K562 (cell line): ENCODE results near the gene ZMAT2. TPM values are rescaled to one million over a fixed set of nuclear protein-coding genes. Genes with fewer than 3 reads are reported as not detected.

ENCODE experiments used
- ARNT ChIP-seq, 2 experiments: fragments of 450-650 bp; IDR thresholded peaks; 2 replicates each; pipeline ENCODE4 v1.6.1; 2016; ENCODE audit warnings: mild to moderate bottlenecking in 1 of 2
- CSDE1 ChIP-seq, 2 experiments: fragments of 450-650 bp; IDR thresholded peaks; 2 replicates each; pipeline ENCODE4 v1.6.1; 2016; ENCODE audit warnings: mild to moderate bottlenecking in 1 of 2
- DMBX1 ChIP-seq: fragments of 250-450 bp; sonication (Bioruptor Pico); IDR thresholded peaks from 2 replicates; pipeline ENCODE4 v1.8.0; 2022; ENCODE audit warnings: inconsistent platforms, mild to moderate bottlenecking, moderate library complexity, borderline replicate concordance
- DNMT1 ChIP-seq: fragments of 450-650 bp; IDR thresholded peaks from 2 replicates; pipeline ENCODE4 v1.6.1; 2016; ENCODE audit warnings: antibody characterized with exemption, mild to moderate bottlenecking
- FOXA3 ChIP-seq, 2 experiments: fragments of 450-650 bp in 1 of 2; sonication (generic) in 1 of 2; formaldehyde crosslinking; IDR thresholded peaks in 1 of 2; conservative IDR thresholded peaks in 1 of 2; 2 replicates each; pipeline versions ENCODE4 v1.4.0 to v1.8.0; 2020 to 2022; ENCODE audit warnings: mild to moderate bottlenecking in 2 of 2, missing genetic modification reagents in 1 of 2
- KLF13 ChIP-seq: fragments of 450-650 bp; IDR thresholded peaks from 2 replicates; pipeline ENCODE4 v1.6.1; 2016; ENCODE audit warnings: missing genetic modification characterization, low read depth, mild to moderate bottlenecking, missing compliant biosample characterization, moderate library complexity, borderline replicate concordance
- LCOR ChIP-seq: sonication (generic); formaldehyde crosslinking; IDR thresholded peaks from 2 replicates; pipeline ENCODE4 v1.8.0; 2022; ENCODE audit warnings: mild to moderate bottlenecking, missing genetic modification reagents
- MXD1 ChIP-seq: fragments of 250-450 bp; sonication (Bioruptor Pico); IDR thresholded peaks from 2 replicates; pipeline ENCODE4 v1.8.0; 2021; ENCODE audit warnings: borderline replicate concordance, mild to moderate bottlenecking, moderate library complexity; ENCODE audit not compliant: poor library complexity, severe bottlenecking
- MXI1 ChIP-seq: IDR thresholded peaks from 2 replicates; pipeline ENCODE4 v1.6.1; 2011; ENCODE audit warnings: low read depth, mild to moderate bottlenecking, improper control_type of control experiment, low read length
- NCOA2 ChIP-seq, 2 experiments: fragments of 450-650 bp; IDR thresholded peaks; 2 replicates each; pipeline ENCODE4 v1.6.1; 2018; ENCODE audit warnings: mild to moderate bottlenecking in 2 of 2, moderate library complexity in 1 of 2; ENCODE audit not compliant: partially characterized antibody in 2 of 2
- NFE2L1 ChIP-seq: fragments of 450-650 bp; IDR thresholded peaks from 2 replicates; pipeline ENCODE4 v1.6.1; 2016; ENCODE audit warnings: missing genetic modification characterization, low read depth, mild to moderate bottlenecking, missing compliant biosample characterization, moderate library complexity, borderline replicate concordance
- POLR2B ChIP-seq: fragments of 450-650 bp; IDR thresholded peaks from 2 replicates; pipeline ENCODE4 v1.6.1; 2018; ENCODE audit warnings: low read depth; ENCODE audit not compliant: partially characterized antibody
- SIX5 ChIP-seq, 2 experiments: IDR thresholded peaks; 2 replicates each; pipeline ENCODE4 v1.6.1; 2011; ENCODE audit warnings: low read length in 2 of 2, borderline replicate concordance in 1 of 2, low read depth in 1 of 2, mild to moderate bottlenecking in 1 of 2, moderate library complexity in 1 of 2; ENCODE audit not compliant: insufficient read depth in 1 of 2
- TAF9B ChIP-seq: fragments of 450-650 bp; IDR thresholded peaks from 2 replicates; pipeline ENCODE4 v1.6.1; 2018; ENCODE audit warnings: mild to moderate bottlenecking; ENCODE audit not compliant: partially characterized antibody
- TCF7L2 ChIP-seq: fragments of 150-350 bp; IDR thresholded peaks from 2 replicates; pipeline ENCODE4 v1.6.1; 2016; ENCODE audit warnings: low read depth, mild to moderate bottlenecking, low read length, moderate library complexity
- ZBTB17 ChIP-seq: fragments of 450-650 bp; formaldehyde crosslinking; IDR thresholded peaks from 2 replicates; pipeline ENCODE4 v1.4.0; 2020; ENCODE audit warnings: mild to moderate bottlenecking
- ZC3H8 ChIP-seq: fragments of 450-650 bp; IDR thresholded peaks from 2 replicates; pipeline ENCODE4 v1.6.1; 2017
- ZNF3 ChIP-seq: fragments of 250-450 bp; sonication (Bioruptor Pico); IDR thresholded peaks from 2 replicates; pipeline ENCODE4 v1.5.0; 2021; ENCODE audit warnings: mild to moderate bottlenecking, moderate library complexity
- ZNF444 ChIP-seq: fragments of 250-450 bp; sonication (Bioruptor Pico); IDR thresholded peaks from 2 replicates; pipeline ENCODE4 v1.4.0; 2020; ENCODE audit warnings: mild to moderate bottlenecking, moderate library complexity
- ZNF561 ChIP-seq: fragments of 450-650 bp; formaldehyde crosslinking; conservative IDR thresholded peaks from 2 replicates; pipeline ENCODE4 v1.4.0; 2020; ENCODE audit warnings: mild to moderate bottlenecking, moderate library complexity
- polyA plus RNA-seq, 8 experiments: library from polyadenylated mRNA; depleted of rRNA in 4 of 8; stranded (reverse) in 5 of 8; unstranded in 3 of 8; fragments of >200 nt; fragmentation: Nextera tagmentation in 2 of 8; fragmentation: Illumina TruSeq in 1 of 8; extraction: Ambion mirVana in 2 of 8; extraction: Trizol in 1 of 8; gene quantifications; 2 replicates each; pipeline versions ENCODE4 v1.2.1 to v1.2.3, GENCODE V29; 2011 to 2014; ENCODE audit warnings: inconsistent platforms in 1 of 8, missing spikeins in 1 of 8
- total RNA-seq, 7 experiments: library from RNA; depleted of rRNA in 6 of 7; stranded (reverse); fragments of >200 nt in 6 of 7; fragmentation: Illumina TruSeq in 2 of 7; extraction: Trizol in 2 of 7; gene quantifications; 2 replicates each; pipeline versions ENCODE4 v1.2.1 to v1.2.3, GENCODE V29; 2011 to 2021; ENCODE audit warnings: low replicate concordance in 1 of 7
- TF ChIP-seq, protein P1 (sequence below), 3 experiments: fragments of 200-800 bp in 1 of 3; sonication (Bioruptor generic) in 1 of 3; sonication (generic) in 1 of 3; formaldehyde crosslinking in 1 of 3; IDR thresholded peaks; 2 replicates each; pipeline versions ENCODE4 v1.6.1 to v1.8.0; 2016 to 2022; ENCODE audit warnings: mild to moderate bottlenecking in 2 of 3, missing compliant biosample characterization in 2 of 3, missing genetic modification characterization in 2 of 3, missing genetic modification reagents in 1 of 3
- TF ChIP-seq, protein P2 (sequence below), 2 experiments: IDR thresholded peaks; 2 replicates each; pipeline ENCODE4 v1.6.1; 2012; ENCODE audit warnings: improper control_type of control experiment in 2 of 2, low read depth in 2 of 2, low read length in 2 of 2, borderline replicate concordance in 1 of 2

Gene ZMAT2
- total and polyA plus RNA-seq, 9 of the 15 experiments (the other 6 are each of a cell fraction or from before 2014, with no cell fraction given), result 44.2 to 101 (median 69.2) TPM

- TF ChIP-seq NCOA2 (IDR thresholded peaks at IDR 0.05; ENCODE audit: partially characterized antibody in 2 of 2), result no peak
- TF ChIP-seq MXI1, result 0 out of 2 replicates have a peak, but pooled peaks have one; percentile 63
- no peak for TF ChIP-seq KLF13
- no peak for TF ChIP-seq LCOR (CRISPR knock-in tag)
- no peak for TF ChIP-seq ZNF3 (CRISPR knock-in tag)
- TF ChIP-seq TAF9B, result peak; percentile 92
- no peak for TF ChIP-seq DMBX1 (CRISPR knock-in tag)
- no peak for TF ChIP-seq TCF7L2
- TF ChIP-seq ZNF444 (CRISPR knock-in tag), result no peak
- TF ChIP-seq, protein P1, sequence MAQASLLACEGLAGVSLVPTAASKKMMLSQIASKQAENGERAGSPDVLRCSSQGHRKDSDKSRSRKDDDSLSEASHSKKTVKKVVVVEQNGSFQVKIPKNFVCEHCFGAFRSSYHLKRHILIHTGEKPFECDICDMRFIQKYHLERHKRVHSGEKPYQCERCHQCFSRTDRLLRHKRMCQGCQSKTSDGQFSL (CRISPR knock-in tag; IDR thresholded peaks at IDR 0.05), result no peak
- TF ChIP-seq, protein P1 (tag; IDR thresholded peaks at IDR 0.05), result no peak
- no peak for TF ChIP-seq MXD1
- TF ChIP-seq SIX5 (IDR thresholded peaks at IDR 0.05; ENCODE audit: borderline replicate concordance in 1 of 2, insufficient read depth in 1 of 2, low read depth in 1 of 2, low read length in 2 of 2), result peak; percentile 43 to 49; a peak in 2 of 4 replicates
- TF ChIP-seq ZC3H8, result no peak
- no peak; a peak in 1 of 4 replicates for TF ChIP-seq CSDE1 (IDR thresholded peaks at IDR 0.05)
- TF ChIP-seq POLR2B, result peak; percentile 92
- no peak for TF ChIP-seq NFE2L1
- TF ChIP-seq, protein P2, sequence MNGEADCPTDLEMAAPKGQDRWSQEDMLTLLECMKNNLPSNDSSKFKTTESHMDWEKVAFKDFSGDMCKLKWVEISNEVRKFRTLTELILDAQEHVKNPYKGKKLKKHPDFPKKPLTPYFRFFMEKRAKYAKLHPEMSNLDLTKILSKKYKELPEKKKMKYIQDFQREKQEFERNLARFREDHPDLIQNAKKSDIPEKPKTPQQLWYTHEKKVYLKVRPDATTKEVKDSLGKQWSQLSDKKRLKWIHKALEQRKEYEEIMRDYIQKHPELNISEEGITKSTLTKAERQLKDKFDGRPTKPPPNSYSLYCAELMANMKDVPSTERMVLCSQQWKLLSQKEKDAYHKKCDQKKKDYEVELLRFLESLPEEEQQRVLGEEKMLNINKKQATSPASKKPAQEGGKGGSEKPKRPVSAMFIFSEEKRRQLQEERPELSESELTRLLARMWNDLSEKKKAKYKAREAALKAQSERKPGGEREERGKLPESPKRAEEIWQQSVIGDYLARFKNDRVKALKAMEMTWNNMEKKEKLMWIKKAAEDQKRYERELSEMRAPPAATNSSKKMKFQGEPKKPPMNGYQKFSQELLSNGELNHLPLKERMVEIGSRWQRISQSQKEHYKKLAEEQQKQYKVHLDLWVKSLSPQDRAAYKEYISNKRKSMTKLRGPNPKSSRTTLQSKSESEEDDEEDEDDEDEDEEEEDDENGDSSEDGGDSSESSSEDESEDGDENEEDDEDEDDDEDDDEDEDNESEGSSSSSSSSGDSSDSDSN (IDR thresholded peaks at IDR 0.05; ENCODE audit: borderline replicate concordance in 1 of 2, low read depth in 2 of 2, low read length in 2 of 2), result no peak
- no peak for TF ChIP-seq ARNT (IDR thresholded peaks at IDR 0.05)
- no peak for TF ChIP-seq ZNF561 (CRISPR knock-in tag)
- no peak for TF ChIP-seq ZBTB17 (CRISPR knock-in tag)
- TF ChIP-seq FOXA3 (CRISPR knock-in tag; conservative IDR thresholded peaks at IDR 0.05 in 1 of 2, IDR thresholded peaks at IDR 0.05 in 1 of 2), result peak in 1 of 2 experiments; percentile 42; a peak in 1 of 4 replicates
- TF ChIP-seq DNMT1, result no peak
These were observed at the start of gene ZMAT2 (continued) for GRCh38 chr5:140700177-140701144.
